OCI-M2 (cell line): ENCODE results near the gene TTC31.
"Not testable (repeated sequence)": the region's sequence is repeated elsewhere in the genome, so short reads cannot be mapped to it uniquely, and the experiment has no call there.

ENCODE experiments used
- DNase-seq: peaks from one replicate; lab custom pipeline; 2025; ENCODE audit not compliant: unreplicated experiment; lab: John Stamatoyannopoulos, UW

TTC31 gene

GRCh38 chr2:74482801-74483674, at the start of gene TTC31, which contains the start of gene CCDC142:
Gene TTC31, plus strand, starts transcription at chr2:74483081. Its CDS starts 15 bp downstream, at chr2:74483096.
Gene CCDC142, minus strand, starts transcription at chr2:74482998. Its CDS starts 161 bp downstream, at chr2:74482837.
- peak; percentile 93 for DNase-seq

- DNase-seq, result no peak
Measured at GRCh38 chr2:74436111-74436805, 46.6 kb upstream of the TTC31 start.

GRCh38 chr2:74436848-74437695, 45.8 kb upstream of the TTC31 start:
- DNase-seq, result no peak

- DNase-seq, result no peak
Measured at GRCh38 chr2:74438248-74438647, 44.6 kb upstream of the TTC31 start.

- DNase-seq, result no peak
Measured at GRCh38 chr2:74439373-74439772, 43.5 kb upstream of the TTC31 start.

GRCh38 chr2:74439803-74440377, 43.0 kb upstream of the TTC31 start:
- DNase-seq, result no peak

- no peak for DNase-seq
Measured at GRCh38 chr2:74440378-74441169, 42.3 kb upstream of the TTC31 start.

GRCh38 chr2:74441170-74441689, 41.7 kb upstream of the TTC31 start:
- DNase-seq, result no peak

GRCh38 chr2:74441690-74442482, 41.0 kb upstream of the TTC31 start, which contains the start of gene RTKN:
Gene RTKN, minus strand, starts transcription at chr2:74441937. Its CDS starts 121 bp downstream, at chr2:74441816.
- no peak for DNase-seq

- not testable (repeated sequence) for DNase-seq
Measured at GRCh38 chr2:74442483-74443297, 40.2 kb upstream of the TTC31 start.

GRCh38 chr2:74444498-74445318, 38.2 kb upstream of the TTC31 start:
- no peak for DNase-seq

- DNase-seq, result no peak
Measured at GRCh38 chr2:74447230-74447999, 35.5 kb upstream of the TTC31 start.

GRCh38 chr2:74448771-74449170, 34.1 kb upstream of the TTC31 start:
- DNase-seq, result no peak

GRCh38 chr2:74450570-74451190, 32.2 kb upstream of the TTC31 start:
- DNase-seq, result no peak

GRCh38 chr2:74454654-74455511, 28.0 kb upstream of the TTC31 start, which contains the start of gene INO80B:
Gene INO80B, plus strand, starts transcription at chr2:74455087. Its CDS starts 30 bp downstream, at chr2:74455117.
- peak; percentile 86 for DNase-seq
